Amniotic epithelial cell (primary cell): ENCODE results near the gene FRMD1.
A peak's percentile ranks its signal among the peaks of the same experiment; 100 is the strongest.

Experiments used
- DNase-seq: peaks from one replicate; pipeline ENCODE4 v3.0.0-alpha.2; 2010; ENCODE audit warnings: low read depth

The FRMD1 gene

GRCh38 chr6:168043193-168043847, 35.7 kb downstream of the FRMD1 start:
- DNase-seq: no peak

GRCh38 chr6:168042426-168043192, 36.4 kb downstream of the FRMD1 start:
- no peak for DNase-seq

- DNase-seq: no peak
These were observed 37.1 kb downstream of the FRMD1 start for GRCh38 chr6:168041928-168042327.

- DNase-seq: no peak
These were observed 38.0 kb downstream of the FRMD1 start for GRCh38 chr6:168040856-168041496.

GRCh38 chr6:168039849-168040248, 39.2 kb downstream of the FRMD1 start:
- no peak for DNase-seq

GRCh38 chr6:168039301-168039700, 39.7 kb downstream of the FRMD1 start:
- no peak for DNase-seq

- no peak for DNase-seq
These were observed 40.4 kb downstream of the FRMD1 start for GRCh38 chr6:168038576-168039140.

GRCh38 chr6:168037856-168038255, 41.2 kb downstream of the FRMD1 start:
- no peak for DNase-seq

GRCh38 chr6:168037242-168037641, 41.8 kb downstream of the FRMD1 start:
- DNase-seq: no peak

- peak; percentile 62 for DNase-seq
These were observed 43.1 kb downstream of the FRMD1 start for GRCh38 chr6:168035661-168036545.

GRCh38 chr6:168035098-168035660, 43.8 kb downstream of the FRMD1 start:
- DNase-seq: peak; percentile 83

- DNase-seq: no peak
These were observed 44.5 kb downstream of the FRMD1 start for GRCh38 chr6:168034537-168034936.

GRCh38 chr6:168033791-168034190, 45.2 kb downstream of the FRMD1 start:
- DNase-seq: no peak

- DNase-seq: peak; percentile 82
These were observed 46.8 kb downstream of the FRMD1 start for GRCh38 chr6:168032005-168032760.

- DNase-seq: no peak
These were observed 47.5 kb downstream of the FRMD1 start for GRCh38 chr6:168031411-168031971.

GRCh38 chr6:168030908-168031307, 48.1 kb downstream of the FRMD1 start:
- no peak for DNase-seq

- no peak for DNase-seq
These were observed 48.7 kb downstream of the FRMD1 start for GRCh38 chr6:168030218-168030746.

- DNase-seq: no peak
These were observed 49.4 kb downstream of the FRMD1 start for GRCh38 chr6:168029459-168030217.

- no peak for DNase-seq
These were observed 50.8 kb downstream of the FRMD1 start for GRCh38 chr6:168028181-168028580.
